Esophagus muscularis mucosa (tissue), 3 donors: ENCODE data around the gene ASPDH.

Source experiments
- POLR2A ChIP-seq: fragments of 450-650 bp; IDR thresholded peaks from one replicate; pipeline ENCODE4 v1.6.1; 2017; ENCODE audit warnings: antibody characterized with exemption, moderate library complexity, mild to moderate bottlenecking, low read depth
- TF ChIP-seq, protein P1 (sequence below), 3 experiments: fragments of 200-600 bp in 2 of 3; fragments of 450-650 bp in 1 of 3; sonication (generic) in 2 of 3; IDR thresholded peaks; one replicate each; pipeline ENCODE4 v1.5.1; 2017 to 2019; ENCODE audit warnings: antibody characterized with exemption in 3 of 3, mild to moderate bottlenecking in 2 of 3, moderate library complexity in 1 of 3

DNA sequence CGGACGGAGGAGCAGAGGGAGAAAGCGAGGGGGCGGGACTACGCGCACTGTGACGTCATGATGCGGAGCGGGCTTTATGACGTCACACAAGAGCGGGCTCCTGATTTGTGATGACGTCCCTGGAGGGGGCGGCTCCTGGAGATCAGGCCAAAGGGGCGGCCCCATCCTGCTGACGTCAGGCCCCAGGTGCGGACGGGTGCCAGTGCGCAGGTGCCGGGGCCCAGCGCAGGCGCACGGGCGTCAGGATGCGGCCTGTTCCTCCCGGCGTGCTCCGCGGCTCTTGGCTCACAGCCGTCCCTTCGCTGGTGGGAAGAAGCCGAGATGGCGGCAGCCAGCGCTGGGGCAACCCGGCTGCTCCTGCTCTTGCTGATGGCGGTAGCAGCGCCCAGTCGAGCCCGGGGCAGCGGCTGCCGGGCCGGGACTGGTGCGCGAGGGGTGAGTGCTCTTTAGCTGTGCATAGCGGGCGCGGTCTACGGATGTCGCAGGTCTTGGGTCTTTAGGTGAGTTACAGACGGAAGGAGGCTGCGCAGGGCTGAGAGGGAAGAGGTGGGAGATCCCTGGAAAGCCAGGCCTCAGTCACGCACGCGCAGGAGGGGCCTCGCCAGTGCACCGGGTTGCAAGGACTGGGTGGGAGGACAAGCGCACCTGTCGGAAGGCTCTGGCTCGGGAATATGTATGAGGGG is 37.3 kb downstream of the ASPDH start, which contains the start of the genes EMC10 and GARIN5A:
- TF ChIP-seq POLR2A, result peak; percentile 51
- TF ChIP-seq, protein P1, sequence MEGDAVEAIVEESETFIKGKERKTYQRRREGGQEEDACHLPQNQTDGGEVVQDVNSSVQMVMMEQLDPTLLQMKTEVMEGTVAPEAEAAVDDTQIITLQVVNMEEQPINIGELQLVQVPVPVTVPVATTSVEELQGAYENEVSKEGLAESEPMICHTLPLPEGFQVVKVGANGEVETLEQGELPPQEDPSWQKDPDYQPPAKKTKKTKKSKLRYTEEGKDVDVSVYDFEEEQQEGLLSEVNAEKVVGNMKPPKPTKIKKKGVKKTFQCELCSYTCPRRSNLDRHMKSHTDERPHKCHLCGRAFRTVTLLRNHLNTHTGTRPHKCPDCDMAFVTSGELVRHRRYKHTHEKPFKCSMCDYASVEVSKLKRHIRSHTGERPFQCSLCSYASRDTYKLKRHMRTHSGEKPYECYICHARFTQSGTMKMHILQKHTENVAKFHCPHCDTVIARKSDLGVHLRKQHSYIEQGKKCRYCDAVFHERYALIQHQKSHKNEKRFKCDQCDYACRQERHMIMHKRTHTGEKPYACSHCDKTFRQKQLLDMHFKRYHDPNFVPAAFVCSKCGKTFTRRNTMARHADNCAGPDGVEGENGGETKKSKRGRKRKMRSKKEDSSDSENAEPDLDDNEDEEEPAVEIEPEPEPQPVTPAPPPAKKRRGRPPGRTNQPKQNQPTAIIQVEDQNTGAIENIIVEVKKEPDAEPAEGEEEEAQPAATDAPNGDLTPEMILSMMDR (IDR thresholded peaks at IDR 0.05), result peak in 1 of 3 experiments; percentile 25
